ENCODE measurements around the gene UVSSA.

UVSSA gene

DNA sequence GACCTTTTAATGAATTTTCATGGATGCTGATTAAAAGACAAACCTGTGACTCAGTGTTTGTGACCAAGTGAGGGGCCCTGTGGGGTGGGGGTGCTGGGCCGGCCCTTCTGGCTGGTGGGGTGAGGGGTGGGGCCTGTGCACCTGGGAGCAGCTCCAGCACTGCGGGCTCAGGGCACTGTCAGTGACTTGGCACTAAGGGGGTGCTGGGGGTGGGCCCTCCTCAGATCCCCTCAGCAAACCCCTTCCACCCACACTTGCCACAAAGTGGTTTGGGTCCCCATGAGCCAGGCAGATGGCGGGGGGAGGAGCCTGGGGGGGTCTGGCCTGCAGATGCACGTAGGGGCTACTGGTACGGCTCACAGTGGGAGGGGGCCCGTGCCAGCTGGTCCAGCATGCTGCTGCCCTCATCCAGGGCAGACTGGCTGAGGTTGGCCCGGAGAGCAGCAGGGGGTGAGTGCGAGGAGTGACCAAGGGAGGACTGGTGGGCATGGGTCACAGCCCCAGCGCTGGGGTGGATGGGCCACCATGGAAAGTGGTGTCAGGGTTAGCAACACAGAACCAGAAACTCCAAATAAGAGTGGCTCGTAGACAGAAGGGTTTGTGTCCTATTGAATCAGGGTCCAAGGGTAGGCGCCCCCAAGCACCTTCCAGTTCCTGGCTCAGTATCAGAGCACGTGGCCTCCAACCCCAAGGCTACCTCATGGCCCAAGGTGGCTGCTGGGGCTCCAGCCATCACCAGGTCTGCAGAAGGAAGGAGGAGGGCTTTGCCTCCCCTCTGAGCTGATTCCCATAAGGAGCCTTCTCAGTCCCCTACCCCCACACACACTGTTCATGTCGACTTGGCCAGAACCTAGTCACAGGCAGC lies 49.2 kb downstream of the UVSSA start:
- no peak overlapping the region for H3K4me3 ChIP-seq (ENCODE audit: low read depth, low read length)
- no peak for DNase-seq (ENCODE audit: low read depth)
- TF ChIP-seq, protein P1, sequence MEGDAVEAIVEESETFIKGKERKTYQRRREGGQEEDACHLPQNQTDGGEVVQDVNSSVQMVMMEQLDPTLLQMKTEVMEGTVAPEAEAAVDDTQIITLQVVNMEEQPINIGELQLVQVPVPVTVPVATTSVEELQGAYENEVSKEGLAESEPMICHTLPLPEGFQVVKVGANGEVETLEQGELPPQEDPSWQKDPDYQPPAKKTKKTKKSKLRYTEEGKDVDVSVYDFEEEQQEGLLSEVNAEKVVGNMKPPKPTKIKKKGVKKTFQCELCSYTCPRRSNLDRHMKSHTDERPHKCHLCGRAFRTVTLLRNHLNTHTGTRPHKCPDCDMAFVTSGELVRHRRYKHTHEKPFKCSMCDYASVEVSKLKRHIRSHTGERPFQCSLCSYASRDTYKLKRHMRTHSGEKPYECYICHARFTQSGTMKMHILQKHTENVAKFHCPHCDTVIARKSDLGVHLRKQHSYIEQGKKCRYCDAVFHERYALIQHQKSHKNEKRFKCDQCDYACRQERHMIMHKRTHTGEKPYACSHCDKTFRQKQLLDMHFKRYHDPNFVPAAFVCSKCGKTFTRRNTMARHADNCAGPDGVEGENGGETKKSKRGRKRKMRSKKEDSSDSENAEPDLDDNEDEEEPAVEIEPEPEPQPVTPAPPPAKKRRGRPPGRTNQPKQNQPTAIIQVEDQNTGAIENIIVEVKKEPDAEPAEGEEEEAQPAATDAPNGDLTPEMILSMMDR (IDR thresholded peaks at IDR 0.05; ENCODE audit: low read depth, low read length, missing control alignments), result no peak
- in situ Hi-C loops (cut with HindIII; ENCODE audit: low sequenced_read_pairs), result no loop called here

DNA sequence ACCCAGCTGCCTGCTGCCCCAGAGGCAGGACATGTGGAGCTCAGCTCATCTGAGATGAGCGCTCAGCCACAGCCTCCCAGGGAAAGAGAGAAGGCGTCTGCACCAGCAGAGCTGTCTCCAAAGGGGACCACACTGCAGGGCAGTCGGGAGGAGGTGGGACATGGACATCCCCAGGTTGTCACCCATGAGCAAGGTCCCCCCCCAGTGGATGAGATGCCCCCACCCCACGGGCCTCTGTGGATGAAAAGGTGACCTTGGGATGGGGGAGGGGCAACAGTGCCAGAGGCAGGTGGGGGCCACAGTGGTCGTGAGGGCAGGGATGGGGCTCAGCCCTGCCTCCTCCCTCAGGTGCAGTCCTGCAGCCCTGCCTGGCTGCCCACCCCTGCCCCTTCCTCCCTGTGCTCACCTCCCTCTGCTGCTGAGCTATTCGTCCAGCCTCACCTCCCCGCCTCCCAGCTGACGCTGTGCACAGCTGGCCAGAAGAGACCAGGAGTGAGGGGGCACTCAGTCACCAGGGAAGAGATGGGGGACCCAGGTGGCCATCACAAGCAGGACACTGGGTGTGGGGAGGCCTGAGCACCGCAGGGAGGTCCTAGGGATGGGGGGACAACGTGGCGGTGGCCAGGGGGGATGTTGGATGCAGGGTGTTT lies 49.9 kb downstream of the UVSSA start:
- no peak for DNase-seq (ENCODE audit: low read depth)
- TF ChIP-seq, protein P1 (IDR thresholded peaks at IDR 0.05; ENCODE audit: low read depth, low read length, missing control alignments), result no peak
- in situ Hi-C loops (cut with HindIII; ENCODE audit: low sequenced_read_pairs), result no loop called here
- no peak overlapping the region for H3K4me3 ChIP-seq (ENCODE audit: low read depth, low read length)

DNA sequence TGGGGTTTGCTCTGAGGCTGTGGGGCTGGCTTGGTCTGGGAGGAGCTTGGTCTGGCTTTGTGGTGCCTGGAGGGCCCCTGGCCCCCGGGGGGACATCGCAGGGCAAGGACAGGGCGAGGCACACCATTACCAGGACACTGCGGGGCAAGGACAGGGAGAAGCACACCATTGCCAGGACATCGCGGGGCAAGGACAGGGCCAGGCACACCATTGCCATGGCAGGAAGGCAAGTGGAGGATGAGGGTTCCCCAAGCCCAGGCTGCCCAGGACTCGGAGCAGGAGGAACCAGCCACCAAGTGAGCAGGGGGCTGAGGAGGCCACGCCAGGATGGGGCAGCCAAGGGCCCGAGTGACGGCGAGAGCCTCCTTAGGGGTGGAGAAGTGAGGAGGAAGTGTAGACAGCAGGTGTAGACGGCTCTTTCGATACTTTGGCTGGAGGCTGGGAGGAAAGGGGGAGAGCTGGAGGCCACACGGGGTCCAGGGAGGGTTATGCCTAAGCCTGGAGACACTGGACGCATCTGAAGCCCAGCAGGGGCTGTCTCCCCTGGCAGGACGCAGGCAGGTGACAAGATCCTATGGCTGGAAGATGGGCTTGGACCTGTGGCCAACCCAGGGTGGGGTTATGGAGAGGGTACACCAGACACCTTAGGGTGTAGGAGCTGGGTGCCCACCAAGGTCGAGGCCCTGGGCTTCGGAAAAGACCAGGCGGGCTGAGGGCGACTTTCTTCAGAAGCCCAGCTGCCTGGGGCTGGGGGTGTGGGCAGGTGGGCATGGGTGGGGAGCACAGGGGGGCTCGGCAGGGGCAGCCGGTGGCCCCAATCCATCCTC lies 51.9 kb downstream of the UVSSA start:
- in situ Hi-C loops (cut with HindIII; ENCODE audit: low sequenced_read_pairs), result no loop called here
- DNase-seq (ENCODE audit: low read depth), result no peak
- TF ChIP-seq, protein P1 (IDR thresholded peaks at IDR 0.05; ENCODE audit: low read depth, low read length, missing control alignments), result no peak
- H3K4me3 ChIP-seq (ENCODE audit: low read depth, low read length), result no peak overlapping the region

DNA sequence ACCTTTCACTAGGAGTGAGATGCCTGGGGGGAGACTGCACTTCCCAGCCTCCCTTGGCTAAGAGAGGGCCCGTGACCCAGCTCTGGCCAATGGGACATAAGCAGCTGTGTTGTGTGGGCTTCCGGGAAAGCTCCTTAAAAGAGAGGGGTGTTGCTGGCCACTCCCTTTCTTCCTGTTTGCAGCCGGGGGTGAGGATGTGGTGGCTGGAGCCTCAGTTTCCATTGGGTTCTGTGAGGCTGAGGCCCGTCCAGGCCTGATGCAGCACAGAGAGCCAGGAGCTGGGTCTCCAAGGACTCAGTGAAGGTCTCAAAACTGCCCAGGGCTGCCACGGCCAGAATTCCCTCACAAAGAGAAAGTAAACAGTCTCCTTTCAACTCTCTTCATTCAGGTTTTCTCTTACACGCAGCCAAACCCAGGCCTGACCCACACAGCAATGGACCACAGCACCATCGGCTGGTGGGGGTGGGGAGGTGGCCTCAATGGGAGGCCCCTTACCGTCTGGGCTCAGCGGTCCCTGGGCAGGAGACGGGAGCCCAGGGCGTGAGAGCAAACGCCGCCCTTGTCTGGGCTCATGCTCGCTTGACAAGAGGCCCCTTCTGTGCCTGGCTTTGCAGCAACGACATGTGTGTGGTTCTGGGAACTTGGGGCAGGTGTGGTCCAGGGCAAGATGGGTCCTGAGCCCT lies 52.6 kb downstream of the UVSSA start:
- no peak overlapping the region for H3K4me3 ChIP-seq (ENCODE audit: low read depth, low read length)
- no peak for DNase-seq (ENCODE audit: low read depth)
- TF ChIP-seq, protein P1 (IDR thresholded peaks at IDR 0.05; ENCODE audit: low read depth, low read length, missing control alignments), result no peak
- in situ Hi-C loops (cut with HindIII; ENCODE audit: low sequenced_read_pairs), result no loop called here

DNA sequence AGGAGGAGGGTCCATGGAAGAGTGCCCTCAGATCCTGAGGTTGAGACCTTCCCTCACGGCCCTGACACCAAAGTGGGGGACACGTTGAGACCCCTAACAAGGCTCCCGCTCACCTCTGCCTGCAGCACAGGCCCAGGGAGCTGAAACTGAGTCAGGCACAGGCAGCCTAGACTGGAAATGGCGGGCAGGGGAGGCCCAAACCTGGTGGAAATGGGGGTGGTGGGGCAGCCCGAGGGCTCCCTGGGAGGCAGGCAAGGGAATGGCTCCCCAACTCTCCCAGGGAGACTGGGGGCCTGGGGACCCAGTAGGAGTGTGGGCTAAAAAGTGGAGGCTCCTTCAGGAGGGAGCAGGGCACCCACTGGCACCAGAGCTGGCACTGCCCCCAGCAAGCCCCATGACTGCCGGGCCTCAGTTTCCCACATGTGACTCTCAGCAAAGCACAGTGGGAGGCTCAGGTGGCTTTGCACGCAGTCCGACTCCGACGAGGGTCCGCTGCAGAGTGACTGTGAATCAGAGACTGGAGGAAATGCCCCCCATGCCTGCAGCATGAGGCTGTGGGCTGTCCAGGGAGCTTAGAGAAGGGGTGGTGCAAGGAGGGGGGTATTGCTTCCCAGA lies 53.3 kb downstream of the UVSSA start:
- in situ Hi-C loops (cut with HindIII; ENCODE audit: low sequenced_read_pairs), result no loop called here
- H3K4me3 ChIP-seq (ENCODE audit: low read depth, low read length), result no peak overlapping the region
- TF ChIP-seq, protein P1 (IDR thresholded peaks at IDR 0.05; ENCODE audit: low read depth, low read length, missing control alignments), result no peak
- DNase-seq (ENCODE audit: low read depth), result no peak
